ENCODE data around the gene PSMB2.

PSMB2 gene

GRCh38 chr1:35560256-35561225 lies 80.8 kb downstream of the PSMB2 start:
- no peak for TF ChIP-seq ZNF8 (CRISPR knock-in tag; IDR thresholded peaks at IDR 0.05)
- TF ChIP-seq ARNTL (CRISPR knock-in tag; IDR thresholded peaks at IDR 0.05; ENCODE audit: borderline replicate concordance, low read depth), result no peak
- no peak for TF ChIP-seq PPARA (CRISPR knock-in tag; IDR thresholded peaks at IDR 0.05; ENCODE audit: borderline replicate concordance)
- no peak for TF ChIP-seq ZNF70 (CRISPR knock-in tag; IDR thresholded peaks at IDR 0.05)
- TF ChIP-seq CSRNP3 (CRISPR knock-in tag; IDR thresholded peaks at IDR 0.05), result no peak
- no peak for TF ChIP-seq BACH2 (CRISPR knock-in tag; IDR thresholded peaks at IDR 0.05; ENCODE audit: borderline replicate concordance)
- no peak for TF ChIP-seq TSHZ2 (CRISPR knock-in tag; IDR thresholded peaks at IDR 0.05)
- TF ChIP-seq OSR1 (CRISPR knock-in tag; IDR thresholded peaks at IDR 0.05), result no peak
- no peak for TF ChIP-seq POU6F1 (CRISPR knock-in tag; IDR thresholded peaks at IDR 0.05; ENCODE audit: borderline replicate concordance, low read depth)
- TF ChIP-seq ZNF565 (CRISPR knock-in tag; conservative IDR thresholded peaks at IDR 0.05; ENCODE audit: low read depth), result no peak
- no peak for TF ChIP-seq CREB5 (CRISPR knock-in tag; IDR thresholded peaks at IDR 0.05; ENCODE audit: low read depth)
- TF ChIP-seq PATZ1 (CRISPR knock-in tag; IDR thresholded peaks at IDR 0.05; ENCODE audit: borderline replicate concordance), result no peak
- no peak for TF ChIP-seq GLIS3 (CRISPR knock-in tag; IDR thresholded peaks at IDR 0.05)
- no peak for ATAC-seq

- ATAC-seq, result no peak
- no peak for TF ChIP-seq ZNF565 (CRISPR knock-in tag; conservative IDR thresholded peaks at IDR 0.05; ENCODE audit: low read depth)
- TF ChIP-seq BACH2 (CRISPR knock-in tag; IDR thresholded peaks at IDR 0.05; ENCODE audit: borderline replicate concordance), result no peak
- no peak for TF ChIP-seq RARB (CRISPR knock-in tag; IDR thresholded peaks at IDR 0.05)
- TF ChIP-seq TSHZ2 (CRISPR knock-in tag; IDR thresholded peaks at IDR 0.05), result no peak
- no peak for TF ChIP-seq ESRRG (CRISPR knock-in tag; IDR thresholded peaks at IDR 0.05)
- no peak for TF ChIP-seq ZC3H10 (CRISPR knock-in tag; IDR thresholded peaks at IDR 0.05)
- TF ChIP-seq ISL1 (CRISPR knock-in tag; IDR thresholded peaks at IDR 0.05), result no peak
- TF ChIP-seq ARNTL (CRISPR knock-in tag; IDR thresholded peaks at IDR 0.05; ENCODE audit: borderline replicate concordance, low read depth), result no peak
- no peak for TF ChIP-seq ZNF70 (CRISPR knock-in tag; IDR thresholded peaks at IDR 0.05)
- TF ChIP-seq CSDC2 (CRISPR knock-in tag; IDR thresholded peaks at IDR 0.05), result no peak
- TF ChIP-seq ZFP30 (CRISPR knock-in tag; IDR thresholded peaks at IDR 0.05), result no peak
- TF ChIP-seq TCF4 (CRISPR knock-in tag; IDR thresholded peaks at IDR 0.05; ENCODE audit: borderline replicate concordance), result no peak
- TF ChIP-seq CSRNP3 (CRISPR knock-in tag; IDR thresholded peaks at IDR 0.05), result no peak
- no peak for TF ChIP-seq ZNF8 (CRISPR knock-in tag; IDR thresholded peaks at IDR 0.05)
- no peak for TF ChIP-seq PPARA (CRISPR knock-in tag; IDR thresholded peaks at IDR 0.05; ENCODE audit: borderline replicate concordance)
- TF ChIP-seq OSR1 (CRISPR knock-in tag; IDR thresholded peaks at IDR 0.05), result no peak
- TF ChIP-seq GLIS3 (CRISPR knock-in tag; IDR thresholded peaks at IDR 0.05), result no peak
- no peak for TF ChIP-seq PATZ1 (CRISPR knock-in tag; IDR thresholded peaks at IDR 0.05; ENCODE audit: borderline replicate concordance)
Observed at GRCh38 chr1:35559317-35559944, 81.9 kb downstream of the PSMB2 start.

Measured in SK-N-SH treated with all-trans-retinoic acid at 6 μM for 48 hours (cell line).